H9 (cell line): ENCODE results near the gene GATA5. TPM values are rescaled to one million over a fixed set of nuclear protein-coding genes. Genes with fewer than 3 reads are reported as not detected.

Experiments
- DNase-seq: peaks from one replicate; pipeline ENCODE4 v3.0.0-alpha.2; 2017
- H2AFZ ChIP-seq: one replicate; pipeline ENCODE4 v1.6.1; 2013; ENCODE audit warnings: mild to moderate bottlenecking, low read length, control low read depth, moderate library complexity
- H2AK5ac ChIP-seq: 2 replicates; pipeline ENCODE4 v1.6.1; 2013; ENCODE audit warnings: low read length, control low read depth, mixed read lengths; ENCODE audit not compliant: insufficient read length
- H2BK120ac ChIP-seq: one replicate; pipeline ENCODE4 v1.6.1; 2013; ENCODE audit warnings: low read depth, mild to moderate bottlenecking, low read length, control low read depth, inconsistent platforms; ENCODE audit not compliant: poor library complexity, severe bottlenecking
- H2BK12ac ChIP-seq: 2 replicates; pipeline ENCODE4 v1.6.1; 2013; ENCODE audit warnings: low read length, control low read depth, mixed read lengths, low read depth; ENCODE audit not compliant: insufficient read length
- H2BK15ac ChIP-seq: 2 replicates; pipeline ENCODE4 v1.6.1; 2013; ENCODE audit warnings: low read depth, low read length, control low read depth
- H2BK20ac ChIP-seq: one replicate; pipeline ENCODE4 v1.6.1; 2013; ENCODE audit warnings: low read depth, mild to moderate bottlenecking, low read length, control low read depth, inconsistent platforms; ENCODE audit not compliant: poor library complexity, severe bottlenecking
- H2BK5ac ChIP-seq: 2 replicates; pipeline ENCODE4 v1.6.1; 2013; ENCODE audit warnings: low read length, control low read depth, mixed read lengths; ENCODE audit not compliant: insufficient read length
- H3K14ac ChIP-seq: 2 replicates; pipeline ENCODE4 v1.6.1; 2013; ENCODE audit warnings: low read length, control low read depth; ENCODE audit not compliant: insufficient read depth
- H3K18ac ChIP-seq: 2 replicates; pipeline ENCODE4 v1.6.1; 2013; ENCODE audit warnings: low read depth, mild to moderate bottlenecking, mixed read lengths, low read length, control low read depth; ENCODE audit not compliant: insufficient read length
- H3K23ac ChIP-seq: 2 replicates; pipeline ENCODE4 v1.6.1; 2013; ENCODE audit warnings: low read length, control low read depth, mixed read lengths, low read depth; ENCODE audit not compliant: insufficient read length
- H3K23me2 ChIP-seq: 2 replicates; pipeline ENCODE4 v1.6.1; 2013; ENCODE audit warnings: low read depth, mild to moderate bottlenecking, mixed read lengths, low read length, control low read depth; ENCODE audit not compliant: insufficient read length, poor library complexity, severe bottlenecking
- H3K27ac ChIP-seq: 2 replicates; pipeline ENCODE4 v1.5.1; 2013; ENCODE audit warnings: low read length, control low read depth, mixed read lengths, low read depth; ENCODE audit not compliant: insufficient read length
- H3K27me3 ChIP-seq: 2 replicates; pipeline ENCODE4 v1.6.1; 2013; ENCODE audit warnings: low read length, control low read depth, inconsistent platforms; ENCODE audit not compliant: insufficient read depth
- H3K4ac ChIP-seq: 2 replicates; pipeline ENCODE4 v1.6.1; 2013; ENCODE audit warnings: low read depth, mild to moderate bottlenecking, control low read depth, inconsistent platforms, low read length, moderate library complexity
- H3K4me1 ChIP-seq: 2 replicates; pipeline ENCODE4 v1.6.1; 2013; ENCODE audit warnings: low read length, control low read depth, inconsistent platforms; ENCODE audit not compliant: insufficient read depth
- H3K4me2 ChIP-seq: 2 replicates; pipeline ENCODE4 v1.6.1; 2013; ENCODE audit warnings: low read length, control low read depth, mixed read lengths; ENCODE audit not compliant: insufficient read length, insufficient read depth
- H3K56ac ChIP-seq: 2 replicates; pipeline ENCODE4 v1.6.1; 2013; ENCODE audit warnings: low read depth, mild to moderate bottlenecking, mixed read lengths, low read length, control low read depth; ENCODE audit not compliant: insufficient read length
- H3K79me1 ChIP-seq: 2 replicates; pipeline ENCODE4 v1.6.1; 2013; ENCODE audit warnings: low read depth, mild to moderate bottlenecking, moderate library complexity, low read length, control low read depth, inconsistent platforms; ENCODE audit not compliant: insufficient read depth, poor library complexity, severe bottlenecking
- H3K79me2 ChIP-seq: 2 replicates; pipeline ENCODE4 v1.6.1; 2013; ENCODE audit warnings: low read length, control low read depth, inconsistent platforms; ENCODE audit not compliant: insufficient read depth
- H3K9ac ChIP-seq: 2 replicates; pipeline ENCODE4 v1.6.1; 2013; ENCODE audit warnings: low read length, control low read depth, mixed read lengths; ENCODE audit not compliant: insufficient read length; ENCODE audit errors: extremely low read depth
- H3K9me3 ChIP-seq: one replicate; pipeline ENCODE4 v1.6.1; 2013; ENCODE audit warnings: low read depth, low read length, inconsistent platforms; ENCODE audit not compliant: control insufficient read depth
- H3T11ph ChIP-seq: one replicate; pipeline ENCODE4 v1.6.1; 2013; ENCODE audit warnings: mild to moderate bottlenecking, low read length, control low read depth, inconsistent platforms
- H4K20me1 ChIP-seq: one replicate; pipeline ENCODE4 v1.6.1; 2013; ENCODE audit not compliant: control insufficient read depth, insufficient read length, insufficient read depth
- H4K5ac ChIP-seq: 2 replicates; pipeline ENCODE4 v1.6.1; 2013; ENCODE audit warnings: low read depth, mild to moderate bottlenecking, mixed read lengths, low read length, control low read depth; ENCODE audit not compliant: insufficient read length
- H4K8ac ChIP-seq: replicated peaks from 2 replicates; pipeline ENCODE4 v1.6.1; 2013; ENCODE audit warnings: low read length, control low read depth, mixed read lengths, low read depth; ENCODE audit not compliant: insufficient read length
- H4K91ac ChIP-seq: 2 replicates; pipeline ENCODE4 v1.6.1; 2013; ENCODE audit warnings: low read depth, mild to moderate bottlenecking, moderate library complexity, mixed read lengths, low read length, control low read depth; ENCODE audit not compliant: insufficient read length
- H3K27ac Mint-ChIP-seq, 3 experiments: 2 replicates in 2 of 3; 3 replicates in 1 of 3; pipeline ENCODE4 v1.8.0; 2020 to 2021; ENCODE audit warnings: mixed read lengths in 3 of 3, mild to moderate bottlenecking in 1 of 3, moderate library complexity in 1 of 3
- H3K27me3 Mint-ChIP-seq: 2 replicates; pipeline ENCODE4 v1.8.0; 2021; ENCODE audit warnings: low read depth, mild to moderate bottlenecking, moderate library complexity, mixed read lengths
- H3K36me3 Mint-ChIP-seq, 3 experiments: 2 replicates in 2 of 3; 3 replicates in 1 of 3; pipeline ENCODE4 v1.8.0; 2020 to 2021; ENCODE audit warnings: low read depth in 3 of 3, mixed read lengths in 3 of 3; ENCODE audit not compliant: insufficient read depth in 1 of 3
- H3K4me1 Mint-ChIP-seq, 2 experiments: 2 replicates each; pipeline ENCODE4 v1.8.0; 2020; ENCODE audit warnings: mixed read lengths in 2 of 2
- H3K4me3 Mint-ChIP-seq, 2 experiments: 2 replicates in 1 of 2; 3 replicates in 1 of 2; pipeline ENCODE4 v1.8.0; 2020 to 2021; ENCODE audit warnings: mild to moderate bottlenecking in 2 of 2, mixed read lengths in 2 of 2, moderate library complexity in 1 of 2
- H3K9me3 Mint-ChIP-seq, 2 experiments: 2 replicates in 1 of 2; 3 replicates in 1 of 2; pipeline ENCODE4 v1.8.0; 2020; ENCODE audit warnings: mild to moderate bottlenecking in 2 of 2, mixed read lengths in 2 of 2, moderate library complexity in 1 of 2
- whole genome bisulfite sequencing: extraction: QIAGEN DNeasy Blood & Tissue Kit; methylation state at CpG from one replicate; pipeline ENCODE4 v1.1.7; 2013; ENCODE audit warnings: missing lambda C conversion rate, low lambda C conversion rate, mixed read lengths; ENCODE audit not compliant: insufficient read length; ENCODE audit errors: extremely low coverage; 5-methylcytosine and 5-hydroxymethylcytosine counted together
- total RNA-seq: library from RNA; stranded (reverse); gene quantifications from 2 replicates; pipeline ENCODE4 v1.2.1, GENCODE V29; 2021
- TF ChIP-seq, protein P1 (sequence below): fragments of 200-600 bp; sonication (generic); conservative IDR thresholded peaks from 3 replicates; pipeline ENCODE4 v1.8.0; 2021; ENCODE audit warnings: antibody characterized with exemption, mild to moderate bottlenecking

The GATA5 gene
- total RNA-seq, 1 experiment from 2014 or later: 0.24 TPM

DNA sequence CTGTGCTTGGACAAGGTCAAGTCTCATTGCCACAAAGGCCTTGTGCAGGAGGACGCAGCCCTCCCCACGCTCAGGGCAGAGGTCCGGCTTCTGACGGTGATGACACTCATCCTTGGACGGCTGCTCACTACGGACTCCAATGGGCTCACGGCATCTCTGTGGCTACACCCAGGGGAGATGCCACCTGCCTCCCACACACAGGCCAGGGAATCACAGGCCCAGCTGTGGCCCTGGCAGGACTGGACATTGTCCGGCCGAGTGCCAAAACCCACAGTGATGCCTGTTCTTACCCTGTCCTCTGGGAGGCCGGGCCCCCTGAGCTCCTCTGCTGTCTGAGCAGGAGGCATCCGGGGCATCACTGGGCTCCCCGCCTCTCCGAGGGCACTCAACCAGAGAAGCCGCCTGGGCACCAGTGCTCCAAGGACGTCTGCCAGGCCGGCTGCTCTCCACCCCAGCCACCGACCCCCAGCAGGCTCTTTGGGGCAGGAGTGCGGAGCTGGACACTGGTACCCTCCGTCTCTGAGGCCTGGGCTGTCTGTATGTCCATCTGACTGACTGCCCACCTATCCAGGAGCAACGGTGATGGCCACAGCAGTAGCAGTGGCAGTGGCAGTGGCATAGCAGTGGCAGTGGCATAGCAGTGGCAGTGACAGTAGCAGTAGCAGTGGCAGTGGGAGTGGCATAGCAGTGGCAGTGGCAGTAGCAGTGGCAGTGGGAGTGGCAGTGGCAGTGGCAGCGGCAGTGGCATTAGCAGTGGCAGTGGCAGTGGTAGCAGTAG is 50.3 kb downstream of the GATA5 start:
- Histone ChIP-seq H3T11ph (no peak overlapping the region), H3K56ac (no peak overlapping the region), H3K23me2 (no peaks in the 10 kb centered on the region), H2AFZ (no peak overlapping the region), H2BK20ac (no peak overlapping the region), H4K8ac (no peak overlapping the region), H3K14ac (peak overlapping the region; percentile 9; the same call in 1 of the 2 replicates), H4K91ac (no peak overlapping the region), H3K79me1 (no peaks in the 10 kb centered on the region), H3K18ac (peak overlapping the region; percentile 38), H2AK5ac (no peak overlapping the region), H2BK120ac (no peak overlapping the region), H2BK15ac (no peak overlapping the region), H3K27ac (no peak overlapping the region), H3K23ac (no peak overlapping the region), H4K20me1 (no peaks in the 10 kb centered on the region), H3K9me3 (no peaks in the 10 kb centered on the region), H2BK5ac (no peak overlapping the region), H2BK12ac (no peak overlapping the region), H3K27me3 (no peaks in the 10 kb centered on the region), H3K4me1 (peaks cover 3% of the 10 kb centered on the region; the same call in 1 of the 2 replicates), H3K4ac (no peak overlapping the region), H4K5ac (no peak overlapping the region), H3K79me2 (no peaks in the 10 kb centered on the region), H3K9ac (no peak overlapping the region), H3K4me2 (no peak overlapping the region)
- H3K9me3 Mint-ChIP-seq: peaks cover 3 to 5% of the 10 kb centered on the region in 2 experiments; a peak in 2 of 5 replicates
- no peak overlapping the region for H3K27ac Mint-ChIP-seq
- peaks cover 0 to 4% (median 4%) of the 10 kb centered on the region in 3 experiments; a peak in 1 of 7 replicates for H3K36me3 Mint-ChIP-seq
- TF ChIP-seq, protein P1, sequence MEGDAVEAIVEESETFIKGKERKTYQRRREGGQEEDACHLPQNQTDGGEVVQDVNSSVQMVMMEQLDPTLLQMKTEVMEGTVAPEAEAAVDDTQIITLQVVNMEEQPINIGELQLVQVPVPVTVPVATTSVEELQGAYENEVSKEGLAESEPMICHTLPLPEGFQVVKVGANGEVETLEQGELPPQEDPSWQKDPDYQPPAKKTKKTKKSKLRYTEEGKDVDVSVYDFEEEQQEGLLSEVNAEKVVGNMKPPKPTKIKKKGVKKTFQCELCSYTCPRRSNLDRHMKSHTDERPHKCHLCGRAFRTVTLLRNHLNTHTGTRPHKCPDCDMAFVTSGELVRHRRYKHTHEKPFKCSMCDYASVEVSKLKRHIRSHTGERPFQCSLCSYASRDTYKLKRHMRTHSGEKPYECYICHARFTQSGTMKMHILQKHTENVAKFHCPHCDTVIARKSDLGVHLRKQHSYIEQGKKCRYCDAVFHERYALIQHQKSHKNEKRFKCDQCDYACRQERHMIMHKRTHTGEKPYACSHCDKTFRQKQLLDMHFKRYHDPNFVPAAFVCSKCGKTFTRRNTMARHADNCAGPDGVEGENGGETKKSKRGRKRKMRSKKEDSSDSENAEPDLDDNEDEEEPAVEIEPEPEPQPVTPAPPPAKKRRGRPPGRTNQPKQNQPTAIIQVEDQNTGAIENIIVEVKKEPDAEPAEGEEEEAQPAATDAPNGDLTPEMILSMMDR: no peak
- no peaks in the 10 kb centered on the region; the same call in 1 of the 2 replicates for H3K27me3 Mint-ChIP-seq
- H3K4me1 Mint-ChIP-seq: peaks cover 15 to 53% of the 10 kb centered on the region in 2 experiments
- no peak overlapping the region; a peak in 1 of 5 replicates for H3K4me3 Mint-ChIP-seq
- no peak for DNase-seq
- no CpG with 5 or more reads among the region's 21 CpGs for WGBS
